Mucosa of descending colon (tissue), 3 donors: ENCODE results near the gene PHYHD1. TPM values are rescaled to one million over a fixed set of nuclear protein-coding genes. Genes with fewer than 3 reads are reported as not detected.
A peak's percentile ranks its signal among the peaks of the same experiment; 100 is the strongest.
"Not testable (repeated sequence)": the region's sequence is repeated elsewhere in the genome, so short reads cannot be mapped to it uniquely, and the experiment has no call there.

Experiments used
- ATAC-seq: fragments of 200-7000 bp; cut with Tn5 transposase; one replicate; pipeline ENCODE4 v1.9.1; 2020; ENCODE audit warnings: mild to moderate bottlenecking, moderate library complexity
- DNase-seq, 3 donors: peaks; one replicate each; pipeline ENCODE4 v3.0.0-alpha.2; 2020
- H3K36me3 ChIP-seq: fragments of 200-600 bp; one replicate; pipeline ENCODE4 v1.8.0; 2021; ENCODE audit warnings: low read depth, mild to moderate bottlenecking
- H3K4me1 ChIP-seq: fragments of 200-600 bp; one replicate; pipeline ENCODE4 v1.8.0; 2021; ENCODE audit warnings: low read depth, mild to moderate bottlenecking
- H3K4me3 ChIP-seq: fragments of 200-600 bp; one replicate; pipeline ENCODE4 v1.8.0; 2021; ENCODE audit warnings: mild to moderate bottlenecking
- H3K9me3 ChIP-seq: fragments of 200-600 bp; one replicate; pipeline ENCODE4 v1.8.0; 2021; ENCODE audit warnings: mild to moderate bottlenecking
- intact Hi-C, 2 donors: fragments of 100-400 bp; cut with DNase I in 1 of 2; cut with micrococcal nuclease in 1 of 2; formaldehyde crosslinking; loops; one replicate each; pipeline versions ENCODE4 v1.11.0 to v1.11.1; 2022; cut with DNase I, micrococcal nuclease
- total RNA-seq, 3 donors: library from RNA; stranded (reverse); fragmentation: NEBNext Ultra II Directional in 2 of 3; extraction: Animal tissue kit (Norgen Biotek cat#: 25700) in 2 of 3; gene quantifications; one replicate each; pipeline versions ENCODE4 v1.2.1 to v1.2.4, GENCODE V29; 2021 to 2023
- TF ChIP-seq, protein P1 (sequence below): fragments of 200-600 bp; IDR thresholded peaks from one replicate; pipeline ENCODE4 v1.8.0; 2022; ENCODE audit warnings: antibody characterized with exemption, mild to moderate bottlenecking
- donor health status: DM: no; HTN: no; CAD: no; lungs with moderate emphysema.
- donor health status: DM: no; HTN: no; CAD: no.
- donor health status: DM: no; HTN: yes; CAD: no.

Gene PHYHD1
- total RNA-seq, 3 donors from 2014 or later: 2.2 to 19.0 (median 5.2) TPM

DNA sequence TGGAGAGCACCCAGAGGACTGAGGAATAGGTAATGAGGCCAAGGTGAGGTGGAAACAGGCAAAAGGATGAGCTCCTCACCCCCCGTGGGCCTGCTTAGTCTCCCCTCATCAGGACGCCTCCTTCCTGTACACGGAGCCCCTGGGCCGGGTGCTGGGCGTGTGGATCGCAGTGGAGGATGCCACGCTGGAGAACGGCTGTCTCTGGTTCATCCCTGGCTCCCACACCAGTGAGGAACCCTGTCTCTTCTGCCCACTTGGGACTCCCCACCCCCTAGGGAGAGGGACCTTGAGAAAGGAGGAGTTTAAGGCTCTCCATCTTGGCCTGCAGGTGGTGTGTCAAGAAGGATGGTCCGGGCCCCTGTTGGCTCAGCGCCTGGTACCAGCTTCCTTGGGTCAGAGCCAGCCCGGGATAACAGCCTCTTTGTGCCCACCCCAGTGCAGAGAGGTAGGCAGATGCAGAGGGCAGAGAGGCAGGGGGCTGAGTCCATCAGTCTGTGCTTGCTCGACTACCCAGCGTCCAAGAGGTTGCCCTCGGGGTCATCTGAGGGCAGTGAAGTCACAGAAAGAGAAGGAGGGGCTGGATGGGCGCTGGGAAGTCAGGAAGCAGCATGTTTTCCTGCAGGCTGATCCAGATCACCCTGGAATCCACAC lies 19.6 kb downstream of the PHYHD1 start:
- no peaks in the 10 kb centered on the region for H3K4me1 ChIP-seq
- no peaks in the 10 kb centered on the region for H3K36me3 ChIP-seq
- no peaks in the 10 kb centered on the region for H3K9me3 ChIP-seq
- no peak for ATAC-seq
- intact Hi-C loops: no loop called here
- TF ChIP-seq, protein P1, sequence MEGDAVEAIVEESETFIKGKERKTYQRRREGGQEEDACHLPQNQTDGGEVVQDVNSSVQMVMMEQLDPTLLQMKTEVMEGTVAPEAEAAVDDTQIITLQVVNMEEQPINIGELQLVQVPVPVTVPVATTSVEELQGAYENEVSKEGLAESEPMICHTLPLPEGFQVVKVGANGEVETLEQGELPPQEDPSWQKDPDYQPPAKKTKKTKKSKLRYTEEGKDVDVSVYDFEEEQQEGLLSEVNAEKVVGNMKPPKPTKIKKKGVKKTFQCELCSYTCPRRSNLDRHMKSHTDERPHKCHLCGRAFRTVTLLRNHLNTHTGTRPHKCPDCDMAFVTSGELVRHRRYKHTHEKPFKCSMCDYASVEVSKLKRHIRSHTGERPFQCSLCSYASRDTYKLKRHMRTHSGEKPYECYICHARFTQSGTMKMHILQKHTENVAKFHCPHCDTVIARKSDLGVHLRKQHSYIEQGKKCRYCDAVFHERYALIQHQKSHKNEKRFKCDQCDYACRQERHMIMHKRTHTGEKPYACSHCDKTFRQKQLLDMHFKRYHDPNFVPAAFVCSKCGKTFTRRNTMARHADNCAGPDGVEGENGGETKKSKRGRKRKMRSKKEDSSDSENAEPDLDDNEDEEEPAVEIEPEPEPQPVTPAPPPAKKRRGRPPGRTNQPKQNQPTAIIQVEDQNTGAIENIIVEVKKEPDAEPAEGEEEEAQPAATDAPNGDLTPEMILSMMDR: no peak
- DNase-seq: peak in 1 of 3 donors; percentile 26
- no peak overlapping the region for H3K4me3 ChIP-seq

DNA sequence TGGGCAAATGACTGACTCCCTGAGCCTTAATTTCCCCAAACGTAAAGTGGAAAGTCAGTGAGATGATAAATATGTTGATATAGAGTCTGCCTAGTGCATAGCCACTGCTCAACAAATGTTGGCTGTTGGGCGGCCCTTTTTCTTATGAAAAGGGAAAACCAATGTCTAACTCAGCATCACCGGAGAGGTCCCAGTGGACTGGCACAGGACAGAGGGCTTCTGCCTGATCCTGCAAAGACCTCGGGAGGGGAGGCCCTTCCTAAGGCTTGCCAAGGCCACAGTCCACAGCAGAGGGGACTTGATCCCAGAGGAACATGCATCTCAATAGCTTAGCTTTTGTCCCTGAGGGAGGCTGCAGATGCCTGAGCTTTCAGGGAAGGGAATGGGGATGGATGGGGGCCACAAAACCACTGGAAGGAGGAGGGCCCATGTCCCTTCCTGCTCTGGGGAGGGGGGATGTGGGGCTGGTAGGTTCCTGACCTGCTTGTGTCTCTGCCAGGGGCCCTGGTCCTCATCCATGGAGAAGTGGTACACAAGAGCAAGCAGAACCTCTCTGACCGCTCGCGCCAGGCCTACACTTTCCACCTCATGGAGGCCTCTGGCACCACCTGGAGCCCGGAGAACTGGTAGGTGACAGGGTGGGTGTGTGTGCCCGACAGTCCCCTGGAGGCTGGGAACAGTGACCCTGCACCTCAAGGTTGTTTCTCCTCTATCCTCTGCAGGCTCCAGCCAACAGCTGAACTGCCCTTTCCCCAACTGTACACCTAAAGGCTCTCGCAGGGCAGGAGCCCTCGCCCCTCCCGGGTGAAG lies 20.4 kb downstream of the PHYHD1 start:
- DNase-seq: peak in 1 of 3 donors; percentile 31
- TF ChIP-seq, protein P1: no peak
- Histone ChIP-seq H3K9me3 (no peaks in the 10 kb centered on the region), H3K4me1 (no peaks in the 10 kb centered on the region), H3K4me3 (no peak overlapping the region), H3K36me3 (no peaks in the 10 kb centered on the region)
- no peak for ATAC-seq
- intact Hi-C loops: no loop called here

DNA sequence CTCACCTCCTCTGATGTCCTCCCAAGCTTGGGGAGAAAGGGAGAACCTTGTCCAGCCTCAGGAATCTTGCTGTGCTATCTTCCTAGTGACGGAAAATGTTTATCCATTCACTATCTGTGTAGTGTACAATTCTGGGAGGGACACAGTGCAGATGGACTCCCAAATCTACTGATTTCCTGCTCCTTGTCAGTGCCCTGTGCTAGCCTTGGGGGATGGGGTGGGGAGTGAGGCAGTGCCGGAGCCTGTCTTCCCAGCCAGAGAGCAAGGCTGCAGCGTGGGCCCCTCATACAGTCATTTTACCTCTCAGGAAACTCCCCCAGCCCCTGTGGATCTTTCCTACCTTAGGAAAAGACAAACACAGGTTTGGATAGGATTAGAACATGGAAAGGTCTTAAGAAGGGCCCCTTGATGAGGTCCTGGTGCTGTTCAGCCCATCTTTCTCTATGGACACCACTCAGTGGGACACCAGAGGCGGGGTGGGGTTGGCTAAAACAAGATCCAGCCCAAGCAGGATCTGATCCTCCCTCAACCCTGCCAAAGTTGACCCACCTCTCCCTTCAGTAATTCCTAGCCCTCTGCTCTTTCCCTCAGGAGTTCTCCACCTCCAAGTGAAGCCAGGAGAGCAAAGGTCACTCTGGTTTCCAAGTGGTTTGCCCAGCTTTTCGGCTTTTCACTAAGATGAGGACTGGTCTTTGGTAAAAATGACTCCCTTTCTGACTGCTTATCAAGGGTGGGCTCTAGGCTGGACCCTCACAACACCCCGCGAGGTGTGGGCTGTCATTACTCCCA lies 23.2 kb downstream of the PHYHD1 start:
- no peaks in the 10 kb centered on the region for H3K36me3 ChIP-seq
- TF ChIP-seq, protein P1: no peak
- ATAC-seq (no peak), DNase-seq (no peak)
- peaks cover 11% of the 10 kb centered on the region for H3K4me1 ChIP-seq
- H3K9me3 ChIP-seq: no peaks in the 10 kb centered on the region
- intact Hi-C loops: no loop called here
- H3K4me3 ChIP-seq: no peak overlapping the region

DNA sequence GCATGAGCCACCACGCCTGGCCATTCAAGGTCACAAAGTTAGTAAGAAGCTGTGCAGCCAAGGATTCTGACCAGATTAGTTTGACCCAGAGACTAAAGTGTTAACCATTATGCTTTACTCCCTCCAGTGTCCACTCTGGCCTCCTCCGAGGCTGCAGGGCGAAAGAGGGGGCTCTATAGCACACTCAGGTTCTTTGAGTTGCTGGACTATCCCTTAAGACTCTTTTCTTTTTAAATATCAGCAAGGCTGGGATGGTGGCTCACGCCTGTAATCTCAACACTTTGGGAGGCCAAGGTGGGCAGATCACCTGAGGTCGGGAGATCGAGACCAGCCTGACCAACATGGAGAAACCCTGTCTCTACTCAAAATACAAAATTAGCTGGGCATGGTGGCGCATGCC lies 24.2 kb downstream of the PHYHD1 start:
- DNase-seq, intact Hi-C loops, H3K4me3 ChIP-seq, H3K9me3 ChIP-seq, H3K36me3 ChIP-seq, ATAC-seq: not testable (repeated sequence)
- peaks cover 11% of the 10 kb centered on the region for H3K4me1 ChIP-seq

DNA sequence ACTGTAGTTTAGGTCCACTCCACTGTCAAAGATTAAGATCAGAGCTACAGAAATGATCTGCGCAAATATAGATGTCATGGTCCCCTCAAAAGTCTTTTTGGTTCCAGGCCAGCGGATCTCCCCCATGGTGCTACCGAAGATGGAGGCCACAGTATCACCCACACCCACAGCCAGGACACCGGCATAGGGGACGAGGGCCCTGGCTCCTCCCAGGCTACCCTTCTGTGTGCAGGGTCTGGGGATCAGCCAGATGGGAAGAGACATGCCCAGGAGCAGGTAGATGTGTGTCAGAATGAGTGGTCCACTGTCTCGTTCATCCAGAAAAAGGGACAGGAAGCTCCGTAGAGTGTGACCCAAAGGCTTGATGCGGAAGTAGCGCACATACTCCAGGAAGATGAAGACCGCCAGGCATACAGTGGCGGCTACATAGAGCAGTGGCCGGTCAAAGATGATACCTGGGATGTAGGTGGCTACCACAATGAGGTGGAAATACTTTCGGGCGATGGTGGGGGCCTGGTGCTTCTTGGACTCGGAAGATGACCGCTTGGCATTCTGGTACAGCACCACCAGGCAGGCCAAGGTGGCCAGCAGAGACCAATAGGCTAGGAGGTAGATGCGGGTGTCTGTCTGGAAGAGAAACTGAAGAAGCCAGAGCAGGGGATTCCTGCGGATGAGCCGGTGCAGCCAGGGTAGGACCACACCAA lies 25.2 kb downstream of the PHYHD1 start:
- Histone ChIP-seq H3K4me3 (no peak overlapping the region), H3K9me3 (no peaks in the 10 kb centered on the region)
- ATAC-seq: no peak

More for the DNA sequence above, 25.2 kb downstream of the PHYHD1 start:
- no peak for DNase-seq
- Histone ChIP-seq H3K36me3 (no peaks in the 10 kb centered on the region), H3K4me1 (peaks cover 11% of the 10 kb centered on the region)
- TF ChIP-seq, protein P1: no peak
- intact Hi-C loops: no loop called here
